ENCODE measurements around the gene R3HDM1. TPM values are rescaled to one million over a fixed set of nuclear protein-coding genes. Genes with fewer than 3 reads are reported as not detected.

R3HDM1 gene
- 10 to 100 TPM; 42.4 to 44.7 TPM for total RNA-seq

DNA sequence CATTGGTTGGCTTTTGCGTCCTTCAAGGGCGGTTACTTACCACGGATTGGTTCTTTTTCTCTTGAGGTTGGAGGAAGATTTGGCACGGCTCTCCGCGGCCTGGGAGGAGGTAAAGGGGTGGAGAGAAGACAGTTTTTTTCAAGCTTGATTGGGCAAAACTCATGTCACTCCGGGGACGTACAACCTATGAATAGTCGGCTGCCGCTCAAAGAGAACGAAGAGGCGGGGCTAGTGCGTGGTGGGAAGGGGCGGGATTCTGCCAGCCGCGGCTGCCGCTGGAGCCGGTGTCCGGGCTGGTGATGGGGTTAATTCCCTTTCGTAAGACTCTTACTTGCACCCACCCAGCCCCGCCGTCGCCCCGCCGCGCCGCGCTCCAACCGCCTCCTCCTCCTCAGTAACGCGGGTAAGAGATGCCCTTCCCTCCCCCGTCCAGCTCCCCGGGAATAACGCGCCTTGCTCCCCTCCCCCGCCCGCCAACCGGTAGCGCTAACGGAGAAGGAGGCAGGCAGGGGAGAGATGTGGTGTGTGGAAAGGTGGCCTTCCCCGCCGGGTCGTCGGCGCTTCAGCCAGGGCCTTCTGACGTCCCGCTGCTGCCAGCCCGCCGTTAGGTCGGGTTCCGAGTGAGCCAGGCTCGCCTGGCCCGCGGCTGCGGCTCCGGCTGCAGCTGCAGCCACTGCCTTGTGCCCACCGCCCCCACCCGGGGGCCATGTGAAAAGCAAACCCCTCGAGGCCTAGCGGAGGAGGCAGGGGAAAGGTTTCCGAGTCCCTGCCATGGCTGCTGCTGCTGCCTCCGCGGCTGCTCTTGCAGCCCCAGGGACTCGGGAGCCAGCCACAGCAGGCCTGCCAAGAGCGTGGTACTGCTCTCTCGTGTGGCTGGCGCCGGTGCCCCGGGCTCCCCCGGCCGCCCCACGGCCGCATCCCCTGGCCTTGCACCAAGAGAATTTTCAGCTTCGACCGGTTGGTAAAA, at the start of gene R3HDM1:
TSS of gene R3HDM1 (plus strand) at position 254 of the 967 bp plus-strand sequence. CDS start 73,362 bp downstream, outside the sequence.

DNA sequence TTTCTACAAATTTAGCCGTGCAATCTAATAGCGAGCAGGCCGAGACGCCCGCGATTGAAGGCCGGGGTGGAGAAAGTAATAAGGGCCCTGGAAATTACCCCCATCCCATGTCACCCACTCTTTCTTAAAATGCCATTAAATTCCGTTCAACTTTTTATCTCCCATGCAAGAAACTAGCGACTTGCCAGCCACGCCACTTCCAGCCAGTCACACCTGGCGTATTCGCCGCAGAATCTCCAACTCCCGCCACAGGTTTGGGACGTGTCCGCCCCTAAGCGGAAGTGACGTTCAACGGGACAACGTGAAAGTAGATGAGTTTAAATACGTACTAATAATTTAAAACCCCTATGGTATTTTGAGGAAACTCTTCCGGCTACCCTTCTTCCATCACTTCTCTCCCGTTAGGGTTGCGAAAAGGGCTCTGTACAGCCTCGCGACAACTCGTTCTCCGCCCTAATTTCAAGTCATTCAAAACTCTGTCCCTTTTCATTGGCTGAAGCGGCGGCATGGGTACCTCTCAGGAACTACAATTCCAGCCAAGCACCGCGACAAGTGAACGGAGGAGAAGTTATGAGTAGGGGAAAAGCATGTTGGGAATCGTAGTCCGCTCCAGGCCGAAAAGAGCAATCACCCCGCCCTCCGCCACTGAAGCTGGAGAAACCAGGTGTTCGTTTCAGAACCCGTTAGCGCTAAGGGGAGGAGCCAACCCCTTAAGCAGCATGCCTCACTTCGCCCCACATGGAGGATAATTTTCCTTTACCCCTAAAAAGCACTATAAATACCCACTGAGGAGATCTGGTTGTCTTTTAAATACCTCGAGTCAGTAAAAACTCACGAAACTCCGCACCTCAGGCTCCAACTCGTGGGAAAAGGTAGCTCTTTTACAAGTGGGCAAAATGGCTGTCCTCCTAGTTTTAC, 712 bp upstream of the R3HDM1 start, which contains the start of gene ZRANB3:
TSS of gene ZRANB3 (minus strand) at position 906 of the 918 bp plus-strand sequence.

DNA sequence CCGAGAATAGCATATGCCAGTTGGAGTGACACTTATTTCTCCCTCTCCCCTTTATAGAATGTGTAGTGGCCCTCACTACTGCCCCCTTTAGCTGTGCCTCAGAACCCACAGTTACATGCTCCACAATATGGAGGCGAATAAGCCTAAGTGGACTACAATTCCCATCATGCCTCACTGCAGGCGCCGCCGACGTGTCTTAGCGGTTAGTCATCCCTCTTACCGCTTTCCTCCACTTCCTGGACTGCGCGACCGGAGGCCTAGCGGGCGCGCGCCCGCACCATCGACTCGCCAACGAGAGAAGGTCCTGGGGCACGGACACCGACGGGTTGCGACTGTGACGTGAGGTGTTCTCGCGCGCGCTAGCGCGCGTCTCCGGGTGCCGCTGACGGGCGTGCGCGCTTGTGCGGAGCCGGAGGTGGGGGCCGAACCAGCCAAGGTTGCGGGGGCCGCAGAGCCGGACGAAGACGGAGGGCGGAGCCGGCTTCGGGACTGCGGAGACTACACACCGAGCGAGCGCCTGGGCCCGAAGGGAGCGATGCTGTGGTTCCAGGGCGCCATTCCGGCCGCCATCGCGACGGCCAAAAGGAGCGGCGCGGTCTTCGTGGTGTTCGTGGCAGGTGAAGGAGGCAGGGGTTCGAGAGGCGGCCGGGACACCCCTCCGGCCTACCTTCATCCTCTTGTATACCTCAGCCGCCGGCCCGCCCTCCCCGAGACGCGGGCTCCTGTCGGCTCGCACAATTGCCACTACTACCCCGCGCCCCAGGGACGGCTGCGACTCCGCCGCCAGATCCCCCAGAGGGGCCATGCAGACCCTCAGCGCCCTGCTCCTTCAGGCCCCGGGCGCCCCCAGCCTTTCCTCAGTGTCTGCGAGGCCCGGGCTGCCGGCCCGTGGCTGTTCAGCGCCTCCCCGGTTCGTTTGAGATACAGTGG, 210.4 kb downstream of the R3HDM1 start, which contains the start of gene UBXN4:
TSS of gene UBXN4 (plus strand) at position 461 of the 930 bp plus-strand sequence. CDS start at position 536, 75 bp downstream.

Small RNA genes lying within 50 kb of the gene (microRNA-seq; reads per million reads assigned to microRNA genes)
- gene MIR128-1 (ENCODE audit: borderline microRNAs expressed, borderline replicate concordance) = 45.5 reads per million, percentile 65 among the genes with 10 or more reads in this experiment

Other genes with a start within 250 kb of the R3HDM1 start
- 1 to 10 TPM; 6.6 to 8.0 TPM for gene ZRANB3, start 266 bp upstream of the R3HDM1 start, total RNA-seq
- gene UBXN4, start 210.4 kb downstream of the R3HDM1 start, total RNA-seq = 100 to 1,000 TPM; 112 to 113 TPM

All from activated naive CD4-positive, alpha-beta T cell treated with anti-CD3 and anti-CD28 coated beads, Interleukin-2, amount 10 ng/mL, durations not matched to agents 5 hours and 36 hours (primary cell).